ENCODE data around the gene SGCA. TPM values are rescaled to one million over a fixed set of nuclear protein-coding genes. Genes with fewer than 3 reads are reported as not detected.

The SGCA gene
- polyA plus RNA-seq, 3 donors = 0.47 to 1.6 (median 0.98) TPM

GRCh38 chr17:50145532-50146229 lies 20.1 kb upstream of the SGCA start:
- DNase-seq (ENCODE audit: extremely low read depth in 1 of 11, low read depth in 9 of 11, low spot score in 4 of 11) = no peak

- DNase-seq (ENCODE audit: extremely low read depth in 1 of 11, low read depth in 9 of 11, low spot score in 4 of 11) = no peak
Observed at GRCh38 chr17:50146230-50146926, 19.4 kb upstream of the SGCA start.

- DNase-seq (ENCODE audit: extremely low read depth in 1 of 11, low read depth in 9 of 11, low spot score in 4 of 11) = no peak
Observed at GRCh38 chr17:50146927-50147665, 18.7 kb upstream of the SGCA start.

- DNase-seq (ENCODE audit: extremely low read depth in 1 of 11, low read depth in 9 of 11, low spot score in 4 of 11) = no peak
Observed at GRCh38 chr17:50147841-50148225, 18.0 kb upstream of the SGCA start.

- no peak for DNase-seq (ENCODE audit: extremely low read depth in 1 of 11, low read depth in 9 of 11, low spot score in 4 of 11)
Observed at GRCh38 chr17:50148226-50149090, 17.3 kb upstream of the SGCA start.

GRCh38 chr17:50149091-50149416 lies 16.8 kb upstream of the SGCA start:
- no peak for DNase-seq (ENCODE audit: extremely low read depth in 1 of 11, low read depth in 9 of 11, low spot score in 4 of 11)

GRCh38 chr17:50149417-50150353 lies 16.1 kb upstream of the SGCA start:
- DNase-seq (ENCODE audit: extremely low read depth in 1 of 11, low read depth in 9 of 11, low spot score in 4 of 11) = peak in 2 of 11 donors; percentile 41

GRCh38 chr17:50150354-50151040 lies 15.3 kb upstream of the SGCA start, which contains the start of gene PPP1R9B:
Gene PPP1R9B (minus strand): TSS chr17:50150677. CDS start chr17:50150513, 164 bp downstream.
- DNase-seq (ENCODE audit: extremely low read depth in 1 of 11, low read depth in 9 of 11, low spot score in 4 of 11) = no peak

- DNase-seq (ENCODE audit: extremely low read depth in 1 of 11, low read depth in 9 of 11, low spot score in 4 of 11) = peak in 9 of 11 donors; percentile 77 to 89 (median 85)
Observed at GRCh38 chr17:50151041-50151936, 14.5 kb upstream of the SGCA start.

GRCh38 chr17:50151937-50152547 lies 13.8 kb upstream of the SGCA start:
- peak in 10 of 11 donors; percentile 73 to 94 (median 84) for DNase-seq (ENCODE audit: extremely low read depth in 1 of 11, low read depth in 9 of 11, low spot score in 4 of 11)

- no peak for DNase-seq (ENCODE audit: extremely low read depth in 1 of 11, low read depth in 9 of 11, low spot score in 4 of 11)
Observed at GRCh38 chr17:50152736-50153135, 13.1 kb upstream of the SGCA start.

- DNase-seq (ENCODE audit: extremely low read depth in 1 of 11, low read depth in 9 of 11, low spot score in 4 of 11) = no peak
Observed at GRCh38 chr17:50153650-50154575, 11.9 kb upstream of the SGCA start.

- no peak for DNase-seq (ENCODE audit: extremely low read depth in 1 of 11, low read depth in 9 of 11, low spot score in 4 of 11)
Observed at GRCh38 chr17:50154604-50155003, 11.2 kb upstream of the SGCA start.

- DNase-seq (ENCODE audit: extremely low read depth in 1 of 11, low read depth in 9 of 11, low spot score in 4 of 11) = no peak
Observed at GRCh38 chr17:50155115-50155819, 10.5 kb upstream of the SGCA start.

- no peak for DNase-seq (ENCODE audit: extremely low read depth in 1 of 11, low read depth in 9 of 11, low spot score in 4 of 11)
Observed at GRCh38 chr17:50157891-50158290, 7.9 kb upstream of the SGCA start.
